Esophagus mucosa (tissue), 1 donor: ENCODE data around the gene POLR2F. TPM values are rescaled to one million over a fixed set of nuclear protein-coding genes. Genes with fewer than 3 reads are reported as not detected.
A peak's percentile ranks its signal among the peaks of the same experiment; 100 is the strongest.
"Not testable (repeated sequence)": the region's sequence is repeated elsewhere in the genome, so short reads cannot be mapped to it uniquely, and the experiment has no call there.

Source experiments
- ATAC-seq: fragments of 200-7000 bp; cut with Tn5 transposase; one replicate; pipeline ENCODE4 v1.9.1; 2020
- total RNA-seq: library from RNA; stranded (reverse); gene quantifications from one replicate; pipeline ENCODE4 v1.2.4, GENCODE V29; 2023
- donor health status: DM: yes; HTN: yes; CAD: no.

The POLR2F gene
- total RNA-seq, 1 donor from 2014 or later, result 67.8 TPM

GRCh38 chr22:37955825-37956397 lies 2.4 kb downstream of the POLR2F start:
- ATAC-seq, result not testable (repeated sequence)

GRCh38 chr22:37957232-37957631 lies 3.7 kb downstream of the POLR2F start:
- ATAC-seq, result no peak

- no peak for ATAC-seq
Observed at GRCh38 chr22:37959231-37959825, 5.8 kb downstream of the POLR2F start.

- ATAC-seq, result no peak
Observed at GRCh38 chr22:37961062-37961461, 7.6 kb downstream of the POLR2F start.

- no peak for ATAC-seq
Observed at GRCh38 chr22:37965940-37966664, 12.6 kb downstream of the POLR2F start.

- no peak for ATAC-seq
Observed at GRCh38 chr22:37967147-37967546, 13.6 kb downstream of the POLR2F start.

GRCh38 chr22:37967637-37968451 lies 14.3 kb downstream of the POLR2F start:
- no peak for ATAC-seq

- no peak for ATAC-seq
Observed at GRCh38 chr22:37968452-37969251, 15.2 kb downstream of the POLR2F start.

- no peak for ATAC-seq
Observed at GRCh38 chr22:37970864-37971263, 17.4 kb downstream of the POLR2F start.

GRCh38 chr22:37971475-37972434 lies 18.3 kb downstream of the POLR2F start:
- no peak for ATAC-seq

GRCh38 chr22:37972527-37972926 lies 19.0 kb downstream of the POLR2F start:
- no peak for ATAC-seq

GRCh38 chr22:37973271-37974170 lies 20.0 kb downstream of the POLR2F start:
- ATAC-seq, result peak; percentile 4

GRCh38 chr22:37975153-37975552 lies 21.7 kb downstream of the POLR2F start:
- no peak for ATAC-seq

- ATAC-seq, result not testable (repeated sequence)
Observed at GRCh38 chr22:37976022-37976421, 22.5 kb downstream of the POLR2F start.

GRCh38 chr22:37976547-37976946 lies 23.0 kb downstream of the POLR2F start:
- no peak for ATAC-seq

GRCh38 chr22:37979782-37980181 lies 26.3 kb downstream of the POLR2F start:
- ATAC-seq, result no peak

GRCh38 chr22:37981282-37982011 lies 27.9 kb downstream of the POLR2F start:
- ATAC-seq, result no peak

- no peak for ATAC-seq
Observed at GRCh38 chr22:37982151-37982785, 28.8 kb downstream of the POLR2F start.
